Caco-2 (cell line): Measurements from ENCODE around the gene RPS4Y2. TPM values are rescaled to one million over a fixed set of nuclear protein-coding genes. Genes with fewer than 3 reads are reported as not detected.

Source experiments
- BruUV-seq: library from RNA; stranded (reverse); fragments of 400-500 nt; replicated peaks from 2 replicates; lab custom pipeline; 2021; lab: Mats Ljungman, UMichigan
- CTCF ChIA-PET: fragments of 300-600 bp; sonication (Branson Sonifier 250); formaldehyde crosslinking; loops from one replicate; lab custom pipeline; 2022; ENCODE audit warnings: antibody characterized with exemption; lab: Charles Lee
- POLR2A ChIA-PET: fragments of 300-600 bp; sonication (Branson Sonifier 250); formaldehyde crosslinking; loops from one replicate; lab custom pipeline; 2022; ENCODE audit warnings: antibody characterized with exemption; lab: Charles Lee
- DNase-seq, 2 experiments: peaks; one replicate each; pipeline versions ENCODE4 v3.0.0 to v3.0.0-alpha.2; 2020 to 2022
- H3K27me3 ChIP-seq: replicated peaks from 2 replicates; pipeline ENCODE4 v1.6.0; 2011; ENCODE audit warnings: low read length; ENCODE audit not compliant: control insufficient read depth, insufficient read depth
- H3K36me3 ChIP-seq: 2 replicates; pipeline ENCODE4 v1.5.1; 2011; ENCODE audit warnings: low read length; ENCODE audit not compliant: control insufficient read depth, insufficient read depth
- H3K4me1 ChIP-seq: fragments of 250-450 bp; sonication (Bioruptor Pico); 2 replicates; pipeline ENCODE4 v1.5.1; 2020; ENCODE audit warnings: mild to moderate bottlenecking
- H3K4me3 ChIP-seq: 2 replicates; pipeline ENCODE4 v1.5.1; 2011; ENCODE audit warnings: low read depth, mild to moderate bottlenecking, control low read depth, low read length
- H3K9me3 ChIP-seq: fragments of 250-450 bp; sonication (Bioruptor Pico); 2 replicates; pipeline ENCODE4 v1.5.1; 2020; ENCODE audit warnings: mild to moderate bottlenecking, moderate library complexity
- H3K27ac Mint-ChIP-seq: one replicate; pipeline ENCODE4 v1.8.0; 2022; ENCODE audit warnings: mixed read lengths; ENCODE audit not compliant: unreplicated experiment
- H3K27me3 Mint-ChIP-seq: one replicate; pipeline ENCODE4 v1.8.0; 2022; ENCODE audit warnings: mixed read lengths; ENCODE audit not compliant: insufficient read depth, unreplicated experiment
- H3K36me3 Mint-ChIP-seq: one replicate; pipeline ENCODE4 v1.8.0; 2022; ENCODE audit warnings: mild to moderate bottlenecking, mixed read lengths; ENCODE audit not compliant: insufficient read depth, unreplicated experiment
- H3K4me1 Mint-ChIP-seq: one replicate; pipeline ENCODE4 v1.8.0; 2022; ENCODE audit warnings: low read depth, mixed read lengths; ENCODE audit not compliant: unreplicated experiment
- H3K4me3 Mint-ChIP-seq: one replicate; pipeline ENCODE4 v1.8.0; 2022; ENCODE audit warnings: mild to moderate bottlenecking, moderate library complexity, mixed read lengths; ENCODE audit not compliant: unreplicated experiment
- H3K9me3 Mint-ChIP-seq: one replicate; pipeline ENCODE4 v1.8.0; 2022; ENCODE audit warnings: mixed read lengths; ENCODE audit not compliant: unreplicated experiment
- CTCF ChIP-seq, 2 experiments: fragments of 200-600 bp in 1 of 2; IDR thresholded peaks; 1 replicate in 1 of 2; 2 replicates in 1 of 2; pipeline versions ENCODE4 v1.5.1 to v1.8.0; 2011 to 2022; ENCODE audit warnings: antibody characterized with exemption in 1 of 2, control low read depth in 1 of 2, inconsistent platforms in 1 of 2, low read depth in 1 of 2, low read length in 1 of 2, mild to moderate bottlenecking in 1 of 2, moderate library complexity in 1 of 2; ENCODE audit not compliant: insufficient read depth in 1 of 2, severe bottlenecking in 1 of 2, unreplicated experiment in 1 of 2
- intact Hi-C: fragments of 100-400 bp; cut with micrococcal nuclease; formaldehyde crosslinking; loops from one replicate; pipeline ENCODE4 v1.10.0; 2022; ENCODE audit not compliant: unreplicated experiment
- total RNA-seq: library from RNA; stranded (reverse); gene quantifications from 2 replicates; pipeline ENCODE4 v1.2.3, GENCODE V29; 2022

The RPS4Y2 gene
- total RNA-seq, 1 experiment from 2014 or later: not detected

DNA sequence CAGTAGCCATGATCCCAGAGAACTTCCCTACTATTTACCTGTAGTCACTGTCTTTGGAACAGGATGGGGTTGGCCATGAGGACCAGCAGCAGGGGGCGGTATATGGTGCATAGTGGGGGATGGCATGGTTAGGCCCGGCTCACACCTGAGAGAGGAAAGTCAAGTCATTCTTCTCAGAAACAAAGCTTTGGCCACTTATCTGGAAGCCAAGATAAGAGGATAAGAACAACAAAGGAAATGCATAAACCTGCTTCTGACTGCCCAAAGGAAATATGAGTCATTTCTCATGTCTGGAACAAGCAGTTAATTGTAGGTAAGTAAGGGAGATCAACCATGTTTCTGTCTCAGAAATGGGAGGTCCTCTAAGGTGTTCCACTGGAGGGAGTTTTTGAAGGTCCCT is 10.8 kb upstream of the RPS4Y2 start:
- Mint-ChIP-seq H3K36me3 (no peaks in the 10 kb centered on the region), H3K27ac (no peak overlapping the region), H3K9me3 (no peaks in the 10 kb centered on the region), H3K4me3 (no peak overlapping the region), H3K27me3 (no peaks in the 10 kb centered on the region), H3K4me1 (no peaks in the 10 kb centered on the region)
- Histone ChIP-seq H3K4me3 (no peak overlapping the region), H3K4me1 (no peaks in the 10 kb centered on the region), H3K36me3 (no peaks in the 10 kb centered on the region), H3K9me3 (no peaks in the 10 kb centered on the region), H3K27me3 (no peaks in the 10 kb centered on the region)
- ChIA-PET POLR2A (no interaction called here), CTCF (no interaction called here)
- no TSS peak for BruUV-seq
- intact Hi-C loops: no loop called here
- TF ChIP-seq CTCF (IDR thresholded peaks at IDR 0.05; ENCODE audit: insufficient read depth in 1 of 2, low read depth in 1 of 2, low read length in 1 of 2, severe bottlenecking in 1 of 2, unreplicated experiment in 1 of 2): no peak
- DNase-seq: no peak

DNA sequence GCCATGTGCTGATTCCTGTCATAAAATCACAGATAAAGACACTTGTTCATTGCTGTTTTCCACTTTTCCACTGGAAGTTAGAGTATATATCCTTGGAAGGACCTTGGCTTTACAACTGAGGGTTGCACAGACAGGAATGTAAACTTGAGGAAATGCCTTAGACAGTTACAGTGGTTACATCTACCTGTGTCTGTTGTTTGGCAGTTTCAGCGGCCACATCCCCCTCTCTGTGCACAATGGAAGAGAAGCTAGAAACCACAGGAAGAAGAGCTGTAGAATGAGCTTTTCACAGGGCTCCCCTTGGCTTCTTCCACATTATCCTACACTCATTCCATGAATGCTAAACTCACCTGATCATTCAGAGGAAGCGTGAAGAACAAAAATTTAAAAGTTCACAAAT is 9.0 kb upstream of the RPS4Y2 start:
- TF ChIP-seq CTCF (IDR thresholded peaks at IDR 0.05; ENCODE audit: insufficient read depth in 1 of 2, low read depth in 1 of 2, low read length in 1 of 2, severe bottlenecking in 1 of 2, unreplicated experiment in 1 of 2): no peak
- Mint-ChIP-seq H3K27me3 (no peaks in the 10 kb centered on the region), H3K36me3 (no peaks in the 10 kb centered on the region), H3K27ac (no peak overlapping the region), H3K4me3 (no peak overlapping the region), H3K4me1 (no peaks in the 10 kb centered on the region), H3K9me3 (no peaks in the 10 kb centered on the region)
- H3K4me1 ChIP-seq: no peaks in the 10 kb centered on the region
- no peaks in the 10 kb centered on the region for H3K36me3 ChIP-seq
- H3K27me3 ChIP-seq: no peaks in the 10 kb centered on the region
- H3K9me3 ChIP-seq: no peaks in the 10 kb centered on the region
- BruUV-seq: no TSS peak
- intact Hi-C loops: no loop called here
- ChIA-PET CTCF (no interaction called here), POLR2A (no interaction called here)
- no peak for DNase-seq
- no peak overlapping the region for H3K4me3 ChIP-seq

DNA sequence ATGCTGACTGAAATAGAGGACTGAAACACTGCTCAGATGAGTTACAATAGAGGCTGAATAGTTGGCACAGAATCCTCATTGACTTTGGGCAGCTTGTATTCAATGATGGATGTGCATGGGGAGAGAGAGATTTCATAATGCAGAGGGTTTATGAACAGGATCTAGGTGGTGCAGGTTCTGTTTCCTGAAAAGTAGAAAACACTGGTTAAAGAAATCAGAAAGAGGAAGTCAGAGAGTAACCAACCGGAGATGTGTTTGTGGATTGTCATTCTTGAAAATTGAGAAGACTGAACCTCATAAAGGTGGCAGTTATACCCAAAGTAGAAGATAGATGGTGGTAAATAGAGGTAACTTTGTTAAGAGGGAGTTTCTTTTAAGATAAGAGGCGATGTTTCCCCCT is 8.0 kb downstream of the RPS4Y2 start:
- intact Hi-C loops: no loop called here
- no TSS peak for BruUV-seq

More for the DNA sequence above, 8.0 kb downstream of the RPS4Y2 start:
- H3K36me3 Mint-ChIP-seq: no peaks in the 10 kb centered on the region
- no peak for DNase-seq
- no peaks in the 10 kb centered on the region for H3K4me1 ChIP-seq
- H3K36me3 ChIP-seq: no peaks in the 10 kb centered on the region
- H3K27ac Mint-ChIP-seq: no peak overlapping the region
- H3K4me3 Mint-ChIP-seq: no peak overlapping the region
- H3K27me3 Mint-ChIP-seq: no peaks in the 10 kb centered on the region
- H3K9me3 ChIP-seq: no peaks in the 10 kb centered on the region
- H3K4me1 Mint-ChIP-seq: no peaks in the 10 kb centered on the region
- no peaks in the 10 kb centered on the region for H3K9me3 Mint-ChIP-seq
- ChIA-PET POLR2A (no interaction called here), CTCF (no interaction called here)
- H3K27me3 ChIP-seq: no peaks in the 10 kb centered on the region
- H3K4me3 ChIP-seq: no peak overlapping the region
- no peak for TF ChIP-seq CTCF (IDR thresholded peaks at IDR 0.05; ENCODE audit: insufficient read depth in 1 of 2, low read depth in 1 of 2, low read length in 1 of 2, severe bottlenecking in 1 of 2, unreplicated experiment in 1 of 2)
